Activated gamma-delta T cell treated with anti-CD3 and anti-CD28 coated beads, Interleukin-2, amount 50 U/mL, for 16 hours (primary cell): ENCODE data around the gene BRD7.

Experiments used
- DNase-seq: peaks from one replicate; pipeline ENCODE4 v3.0.0-alpha.2; 2020; ENCODE audit warnings: low read depth

The BRD7 gene

GRCh38 chr16:50303605-50304466, 65.0 kb downstream of the BRD7 start:
- no peak for DNase-seq

GRCh38 chr16:50303041-50303604, 65.7 kb downstream of the BRD7 start:
- DNase-seq = no peak

DNA sequence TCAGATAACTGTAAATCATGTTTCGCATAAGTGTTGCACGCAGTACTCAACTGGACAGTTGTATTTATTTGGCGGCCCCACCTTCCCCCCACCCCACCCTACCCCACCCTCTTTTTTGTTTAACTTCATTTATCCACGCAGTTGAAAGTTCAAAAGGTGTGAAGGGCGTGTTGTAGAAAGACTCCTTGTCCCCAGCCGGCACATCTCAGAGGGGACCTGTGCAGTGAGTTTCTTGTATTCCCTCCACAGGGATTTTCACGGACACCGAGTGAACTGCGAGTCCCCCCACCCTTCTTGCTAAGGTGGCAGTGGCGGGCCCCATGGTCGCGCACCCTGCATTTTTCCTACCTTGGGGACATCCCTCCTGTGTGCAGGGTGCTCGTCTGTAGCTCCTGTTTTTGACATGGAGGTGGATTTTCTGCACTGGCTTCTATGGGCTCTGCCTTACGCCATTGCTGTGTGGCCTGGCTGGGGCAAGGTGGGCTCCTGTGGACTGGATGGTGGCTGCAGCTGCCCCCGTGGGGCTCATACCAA, 66.2 kb downstream of the BRD7 start:
- no peak for DNase-seq

GRCh38 chr16:50301626-50302471, 66.9 kb downstream of the BRD7 start:
- DNase-seq = no peak

DNA sequence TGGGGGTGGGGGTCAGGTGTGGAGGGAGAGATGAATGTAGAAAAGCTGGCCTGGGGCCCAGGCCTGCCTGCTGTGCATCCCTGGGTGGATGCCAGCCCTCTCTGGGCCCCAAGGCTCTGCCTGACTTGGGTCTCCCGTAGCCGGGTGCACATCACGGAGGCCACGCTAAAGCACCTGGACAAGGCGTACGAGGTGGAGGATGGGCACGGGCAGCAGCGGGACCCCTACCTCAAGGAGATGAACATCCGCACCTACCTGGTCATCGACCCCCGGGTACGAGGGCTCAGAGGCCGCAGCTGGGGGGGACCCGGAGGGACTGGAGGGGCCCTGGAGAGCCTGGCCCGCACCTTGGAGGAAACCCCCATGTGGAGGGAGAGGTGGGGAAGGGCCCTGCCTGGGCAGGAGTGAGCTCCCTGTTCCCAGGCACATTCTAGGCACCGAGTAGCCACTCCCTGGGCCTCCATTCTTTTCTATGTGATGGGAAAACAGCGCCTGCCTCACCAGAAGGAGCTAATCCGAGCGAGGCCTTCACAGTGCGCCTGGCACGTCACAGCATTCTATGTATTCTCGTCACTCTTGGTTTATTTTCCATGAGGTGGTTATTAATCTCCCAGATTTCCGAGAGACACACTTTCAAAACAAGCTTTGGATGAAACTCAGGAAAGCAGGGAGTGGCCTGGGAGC, 67.7 kb downstream of the BRD7 start:
- DNase-seq = no peak

DNA sequence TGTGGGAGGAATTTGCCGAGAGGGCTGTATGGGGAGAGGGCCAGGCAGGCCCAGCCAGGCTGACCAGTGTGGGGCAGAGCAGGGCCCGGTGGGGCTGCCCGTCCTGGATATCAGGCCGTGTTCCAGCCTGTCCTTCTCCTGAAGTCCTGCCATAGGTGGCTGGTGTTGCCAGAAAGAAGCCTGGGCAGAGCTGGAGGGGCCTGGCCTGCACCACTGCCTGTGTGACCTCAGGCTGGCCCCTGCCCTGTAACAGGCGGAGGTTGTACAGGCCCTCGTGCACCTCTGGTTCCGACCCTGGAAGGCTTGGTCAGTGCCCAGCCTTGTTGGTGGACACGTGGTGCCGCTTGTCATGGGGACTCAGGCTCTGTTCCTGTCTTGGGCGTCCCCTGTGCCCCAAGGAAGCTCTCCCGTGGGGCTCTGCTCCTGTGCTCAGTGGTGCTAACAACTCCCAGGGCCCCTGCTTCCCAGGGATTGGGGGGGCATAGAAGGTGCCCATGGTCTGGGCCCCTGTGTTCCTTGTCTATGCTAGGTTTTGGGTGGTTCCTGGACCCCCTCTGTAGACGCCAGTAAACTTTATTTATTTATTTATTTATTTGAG, 69.2 kb downstream of the BRD7 start:
- DNase-seq = no peak

DNA sequence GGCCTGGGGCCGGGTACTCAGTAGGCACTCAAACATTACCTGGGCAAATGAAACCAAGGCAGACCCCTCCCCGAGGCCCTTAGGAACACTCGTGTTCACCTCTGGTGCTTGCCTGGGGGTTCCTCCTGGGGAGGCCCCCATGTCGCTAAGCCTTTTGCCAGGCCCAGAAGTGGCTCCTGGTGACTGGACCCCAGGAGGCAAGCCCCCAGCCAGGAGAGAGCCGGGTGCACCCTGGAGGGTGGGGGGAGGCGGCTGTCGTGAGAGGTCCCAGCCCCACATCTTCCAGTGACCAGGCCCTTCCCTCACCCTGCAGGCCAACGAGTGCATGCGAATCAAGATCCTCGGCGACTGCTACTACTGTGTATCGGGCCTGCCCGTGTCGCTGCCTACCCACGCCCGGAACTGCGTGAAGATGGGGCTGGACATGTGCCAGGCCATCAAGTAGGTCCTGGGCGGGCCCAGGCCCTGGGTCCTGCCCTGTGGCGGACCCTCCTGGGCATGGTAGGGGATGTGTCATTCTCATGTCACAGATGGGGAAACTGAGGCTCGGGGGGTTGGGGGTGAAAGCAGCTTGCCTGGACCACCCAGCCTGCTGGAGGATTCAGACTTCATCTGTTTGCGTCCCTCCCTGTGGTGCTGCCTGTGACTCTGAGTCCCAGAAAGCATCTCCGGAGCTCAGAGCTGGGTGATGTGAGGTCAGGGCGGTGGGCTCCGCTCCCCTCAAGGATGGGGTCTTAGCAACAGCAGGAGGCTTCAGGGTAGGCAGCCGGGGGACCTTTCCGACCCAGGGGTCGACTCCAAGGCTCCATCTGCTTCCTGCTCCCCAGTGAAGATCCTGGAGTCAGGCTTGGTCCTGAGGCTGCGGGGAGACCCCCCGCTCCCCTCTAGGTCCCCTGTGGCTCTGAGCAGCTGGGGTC, 69.9 kb downstream of the BRD7 start:
- DNase-seq = no peak

DNA sequence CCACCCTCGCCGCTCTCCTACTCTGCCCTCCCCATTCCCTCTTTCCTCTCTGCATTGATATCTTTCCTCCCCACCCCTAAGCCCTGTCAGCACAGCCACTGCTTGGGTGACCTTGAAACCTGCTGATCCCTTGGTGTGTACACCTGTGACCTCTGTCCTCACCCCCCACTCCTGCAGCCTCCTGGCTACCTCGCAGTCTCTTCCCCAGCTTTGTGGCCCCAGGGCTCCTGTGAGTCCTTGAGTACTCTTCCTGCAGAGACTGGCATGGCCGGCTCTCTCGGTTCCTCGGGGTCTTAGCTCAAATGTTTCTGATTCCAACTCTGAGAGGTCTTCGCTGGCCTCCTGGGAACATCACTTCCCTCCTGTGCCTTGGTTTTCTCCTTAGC, 70.7 kb downstream of the BRD7 start:
- DNase-seq = no peak

DNA sequence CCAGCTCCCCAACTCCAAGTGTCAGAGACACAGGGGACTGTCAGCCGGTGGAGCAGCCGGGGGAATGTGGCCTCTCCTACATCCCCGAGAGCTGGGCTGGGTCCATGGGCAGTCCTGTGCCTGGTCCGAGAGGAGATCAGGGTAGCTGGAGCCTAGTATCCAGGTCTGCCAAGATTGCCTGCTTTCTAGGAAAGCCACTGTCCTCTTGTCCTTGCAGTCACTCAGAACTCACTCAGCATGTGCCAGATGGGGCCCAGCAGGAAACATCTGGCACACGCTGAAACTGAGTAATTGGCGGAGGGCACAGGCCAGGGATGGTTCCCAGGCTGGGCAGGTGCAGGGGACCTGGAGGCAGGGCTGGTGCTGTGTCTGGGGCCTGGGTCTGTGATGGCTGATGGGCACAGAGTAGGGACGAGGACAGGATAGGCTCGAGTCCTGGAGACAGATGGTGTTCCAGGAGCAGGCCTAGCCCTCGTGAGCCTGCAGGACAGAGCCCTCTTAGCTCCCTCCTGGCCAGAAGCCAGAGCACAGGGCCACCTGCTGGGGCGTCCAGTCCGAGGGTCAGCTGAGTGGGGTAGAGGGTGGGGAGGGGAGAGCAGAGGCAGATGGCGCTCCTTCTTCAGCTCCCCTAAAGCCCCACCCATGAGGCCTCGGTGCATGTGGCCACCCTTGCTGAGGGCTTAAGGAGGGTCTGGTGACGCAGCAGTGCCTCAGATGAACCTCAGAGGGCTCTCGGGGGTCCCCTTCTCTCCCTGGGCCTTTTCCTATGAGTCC, 71.3 kb downstream of the BRD7 start:
- DNase-seq = no peak

- DNase-seq = no peak
These were observed 72.0 kb downstream of the BRD7 start for GRCh38 chr16:50296807-50297206.

- no peak for DNase-seq
These were observed 73.2 kb downstream of the BRD7 start for GRCh38 chr16:50295541-50296132.

- no peak for DNase-seq
These were observed 73.8 kb downstream of the BRD7 start for GRCh38 chr16:50294955-50295354.

DNA sequence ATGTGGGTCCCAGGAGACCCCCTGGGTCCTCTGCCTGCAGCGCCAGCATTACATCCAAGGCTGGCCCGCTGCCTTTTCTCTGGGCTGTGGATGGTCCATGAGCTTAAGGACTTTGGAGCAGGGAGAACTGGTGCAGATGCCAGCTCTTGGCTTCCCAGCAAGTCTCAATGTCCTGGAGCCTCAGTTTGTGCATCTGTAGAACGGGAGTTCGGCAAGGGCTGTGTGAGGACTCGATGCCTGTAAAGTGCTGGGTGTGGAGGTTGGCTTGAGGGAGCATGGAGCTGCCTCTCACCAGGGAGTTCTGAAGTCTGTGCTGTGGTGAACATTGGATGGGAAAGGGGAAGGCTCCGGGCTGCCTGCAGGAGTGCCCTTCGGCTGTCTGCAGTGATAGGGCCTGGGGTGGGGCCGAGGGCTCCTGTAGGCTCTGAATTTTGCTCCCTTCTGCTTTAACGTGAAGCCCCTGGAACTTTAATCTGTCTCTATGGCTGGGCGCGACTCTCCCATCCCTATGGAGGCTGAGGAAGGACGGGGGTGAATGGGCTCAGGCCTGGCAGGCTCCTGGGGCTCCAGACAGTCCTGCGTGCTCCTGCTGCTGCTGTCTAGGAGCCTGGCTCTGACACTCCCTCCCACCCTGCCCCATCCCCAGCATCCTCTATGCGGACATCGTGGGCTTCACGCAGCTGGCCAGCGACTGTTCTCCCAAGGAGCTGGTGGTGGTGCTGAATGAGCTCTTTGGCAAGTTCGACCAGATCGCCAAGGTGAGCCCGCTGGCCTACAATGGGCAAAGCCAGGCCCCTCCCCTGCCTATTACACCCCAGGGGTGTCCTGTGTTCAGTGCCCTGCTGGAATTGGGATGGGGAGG, 74.6 kb downstream of the BRD7 start:
- no peak for DNase-seq

- no peak for DNase-seq
These were observed 75.6 kb downstream of the BRD7 start for GRCh38 chr16:50293041-50293783.

- no peak for DNase-seq
These were observed 76.2 kb downstream of the BRD7 start for GRCh38 chr16:50292566-50292948.

DNA sequence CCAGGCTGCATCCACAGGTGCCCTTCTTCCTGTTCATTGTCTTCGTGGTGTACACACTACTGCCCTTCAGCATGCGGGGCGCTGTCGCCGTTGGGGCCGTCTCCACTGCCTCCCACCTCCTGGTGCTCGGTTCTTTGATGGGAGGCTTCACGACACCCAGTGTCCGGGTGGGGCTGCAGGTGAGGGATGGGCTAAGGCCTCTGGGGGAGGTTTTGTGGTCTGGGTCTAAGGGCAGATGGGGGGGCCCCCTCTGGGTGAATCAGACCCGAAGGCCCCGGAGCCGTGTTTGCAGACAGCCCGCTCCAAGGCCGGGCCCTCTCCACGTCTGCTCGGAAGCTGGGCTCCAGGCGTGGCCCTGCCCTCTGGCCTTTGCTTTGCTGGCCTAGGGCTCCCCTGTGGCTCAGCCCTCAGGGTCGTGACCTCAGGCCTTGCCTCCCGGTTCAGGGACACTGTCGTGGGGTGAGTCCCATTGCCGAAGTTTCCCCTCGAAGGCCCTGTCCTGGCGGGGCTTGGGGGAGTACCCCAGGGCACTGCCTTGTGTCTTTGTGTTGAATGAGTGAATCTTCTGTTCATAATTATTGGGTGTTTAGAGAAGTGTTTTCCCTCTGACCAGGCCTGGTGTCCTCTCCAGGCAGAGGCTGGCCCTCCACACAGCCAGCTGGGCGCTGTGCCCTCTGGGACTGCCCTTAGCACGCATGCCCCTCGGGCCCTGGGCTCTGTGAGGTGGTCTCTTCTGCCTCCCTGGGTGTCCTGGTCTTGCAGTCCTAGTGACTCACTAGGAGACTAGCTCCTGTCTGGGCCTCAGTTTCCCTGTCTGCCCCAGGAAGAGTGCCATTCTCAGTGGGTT, 76.8 kb downstream of the BRD7 start:
- DNase-seq = no peak

- no peak for DNase-seq
These were observed 77.9 kb downstream of the BRD7 start for GRCh38 chr16:50290856-50291255.
